IPS-20b (cell line): ENCODE results near the gene RPS6KA4.

Source experiments
- H3K27ac ChIP-seq: one replicate; pipeline ENCODE4 v1.5.1; 2013; ENCODE audit warnings: low read length
- H3K27me3 ChIP-seq: 2 replicates; pipeline ENCODE4 v1.6.1; 2013; ENCODE audit warnings: mild to moderate bottlenecking, low read length, inconsistent platforms; ENCODE audit not compliant: insufficient read depth
- H3K36me3 ChIP-seq: 2 replicates; pipeline ENCODE4 v1.6.1; 2013; ENCODE audit warnings: low read depth, mild to moderate bottlenecking, inconsistent platforms, low read length, moderate library complexity; ENCODE audit not compliant: insufficient read depth
- H3K4me1 ChIP-seq: 2 replicates; pipeline ENCODE4 v1.6.1; 2013; ENCODE audit warnings: mild to moderate bottlenecking, control low read depth, inconsistent platforms, low read length, moderate library complexity; ENCODE audit not compliant: insufficient read depth
- H3K4me3 ChIP-seq: 2 replicates; pipeline ENCODE4 v1.5.1; 2013; ENCODE audit warnings: mild to moderate bottlenecking, low read length, inconsistent platforms
- H3K9ac ChIP-seq: 2 replicates; pipeline ENCODE4 v1.6.1; 2013; ENCODE audit warnings: low read depth, mild to moderate bottlenecking, inconsistent platforms, low read length, moderate library complexity
- H3K9me3 ChIP-seq: 2 replicates; pipeline ENCODE4 v1.6.1; 2013; ENCODE audit warnings: mild to moderate bottlenecking, low read depth, low read length, inconsistent platforms; ENCODE audit not compliant: insufficient read depth

RPS6KA4 gene

GRCh38 chr11:64360448-64360921 lies 1.5 kb downstream of the RPS6KA4 start:
- no peaks in the 10 kb centered on the region for H3K27me3 ChIP-seq
- no peak overlapping the region for H3K27ac ChIP-seq
- no peak overlapping the region for H3K9ac ChIP-seq
- no peaks in the 10 kb centered on the region for H3K9me3 ChIP-seq
- H3K4me3 ChIP-seq = no peak overlapping the region
- H3K4me1 ChIP-seq = peaks cover 3% of the 10 kb centered on the region; the same call in 1 of the 2 replicates
- H3K36me3 ChIP-seq = peaks cover 29% of the 10 kb centered on the region

- Histone ChIP-seq H3K4me3 (no peak overlapping the region), H3K4me1 (no peaks in the 10 kb centered on the region; the same call in 1 of the 2 replicates), H3K9ac (no peak overlapping the region), H3K36me3 (peaks cover 37% of the 10 kb centered on the region), H3K27ac (no peak overlapping the region), H3K9me3 (no peaks in the 10 kb centered on the region), H3K27me3 (no peaks in the 10 kb centered on the region)
These were observed 2.7 kb downstream of the RPS6KA4 start for GRCh38 chr11:64361659-64362058.

DNA sequence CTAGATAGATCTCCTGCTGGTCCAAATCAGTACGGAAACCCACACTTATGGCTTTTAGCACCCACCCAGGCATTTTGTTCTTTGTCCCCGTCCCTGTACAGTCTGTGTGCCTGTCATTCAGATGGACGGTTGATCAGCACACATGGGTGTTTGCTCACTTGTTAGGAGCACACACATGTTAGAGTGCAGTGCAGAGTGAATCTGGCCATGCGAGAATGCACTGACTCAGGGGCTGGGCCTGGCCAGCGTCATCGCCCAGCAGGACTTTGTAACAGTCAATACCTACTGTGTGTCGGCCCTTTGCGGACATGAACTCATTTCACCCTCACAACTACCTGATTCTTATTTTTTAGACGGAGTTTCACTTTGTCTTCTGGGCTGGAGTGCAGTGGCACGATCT lies 3.4 kb downstream of the RPS6KA4 start:
- peaks cover 38% of the 10 kb centered on the region for H3K36me3 ChIP-seq
- H3K4me1 ChIP-seq = no peaks in the 10 kb centered on the region; the same call in 1 of the 2 replicates
- H3K4me3 ChIP-seq = no peak overlapping the region
- no peak overlapping the region for H3K9ac ChIP-seq
- H3K27ac ChIP-seq = no peak overlapping the region
- no peaks in the 10 kb centered on the region for H3K9me3 ChIP-seq
- no peaks in the 10 kb centered on the region for H3K27me3 ChIP-seq

DNA sequence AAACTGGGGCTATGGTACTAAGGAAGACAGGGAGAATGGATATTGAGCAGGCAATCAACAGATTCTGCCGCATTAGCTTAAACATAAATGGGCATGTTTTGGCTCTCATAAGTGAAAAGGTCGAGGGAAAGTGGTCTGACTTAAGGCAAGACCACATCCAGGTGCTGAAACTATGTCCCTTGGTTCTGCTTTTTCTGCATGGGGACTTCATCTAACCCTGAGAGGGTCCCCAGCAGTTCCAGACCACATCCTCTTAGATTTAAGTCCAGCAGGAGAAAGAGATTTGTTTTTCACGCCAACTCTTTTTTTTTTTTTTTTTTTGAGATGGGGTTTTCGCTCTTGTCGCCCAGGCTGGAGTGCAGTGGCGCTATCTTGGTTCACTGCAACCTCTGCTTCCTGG lies 5.5 kb downstream of the RPS6KA4 start:
- H3K9me3 ChIP-seq = no peaks in the 10 kb centered on the region
- H3K9ac ChIP-seq = no peak overlapping the region
- H3K4me1 ChIP-seq = no peaks in the 10 kb centered on the region
- no peak overlapping the region for H3K27ac ChIP-seq
- H3K27me3 ChIP-seq = no peaks in the 10 kb centered on the region
- H3K4me3 ChIP-seq = no peak overlapping the region
- peaks cover 38% of the 10 kb centered on the region for H3K36me3 ChIP-seq

DNA sequence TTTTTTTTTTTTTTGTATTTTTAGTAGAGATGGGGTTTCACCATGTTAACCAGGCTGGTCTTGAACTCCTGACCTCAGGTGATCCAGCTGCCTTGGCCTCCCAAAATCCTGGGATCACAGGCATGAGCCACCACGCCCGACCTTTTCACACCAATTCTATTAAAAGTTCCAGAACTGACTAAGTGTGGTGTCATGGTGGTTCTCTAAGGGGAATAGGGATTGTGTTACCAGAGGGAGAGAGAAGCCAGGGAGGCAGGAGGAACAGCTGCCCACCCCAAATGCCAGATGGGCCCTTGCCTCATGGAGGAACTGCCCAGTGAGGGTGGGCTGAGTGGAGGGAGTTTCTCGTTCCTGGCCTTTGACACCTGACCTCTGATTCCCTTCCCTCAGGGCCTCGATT lies 5.9 kb downstream of the RPS6KA4 start:
- H3K4me1 ChIP-seq = no peaks in the 10 kb centered on the region
- peaks cover 38% of the 10 kb centered on the region for H3K36me3 ChIP-seq

DNA sequence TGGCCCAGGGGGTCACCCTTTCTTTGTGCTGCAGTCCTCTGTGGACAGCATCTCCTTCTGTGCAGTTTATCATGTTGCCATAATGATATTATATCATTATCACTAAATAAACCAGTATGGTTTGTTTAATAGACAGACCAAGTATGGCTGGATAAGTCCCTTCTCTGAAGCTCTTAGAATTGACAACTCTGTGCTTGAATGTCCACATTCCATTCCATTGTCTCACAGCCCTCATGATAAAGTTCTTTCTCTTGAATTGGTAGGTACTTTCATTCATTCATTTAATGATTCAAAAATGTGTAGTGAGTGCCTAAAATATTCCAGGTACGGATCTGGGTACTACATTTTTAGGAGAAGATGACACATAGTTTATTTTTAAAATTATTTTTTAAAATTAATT lies 7.8 kb downstream of the RPS6KA4 start:
- Histone ChIP-seq H3K36me3 (peaks cover 34% of the 10 kb centered on the region), H3K9ac (no peak overlapping the region), H3K4me3 (no peak overlapping the region), H3K27me3 (no peaks in the 10 kb centered on the region), H3K4me1 (no peaks in the 10 kb centered on the region), H3K9me3 (no peaks in the 10 kb centered on the region), H3K27ac (no peak overlapping the region)

More for the DNA sequence above, 5.9 kb downstream of the RPS6KA4 start:
- no peak overlapping the region for H3K9ac ChIP-seq
- no peak overlapping the region for H3K4me3 ChIP-seq
- H3K9me3 ChIP-seq = no peaks in the 10 kb centered on the region
- H3K27me3 ChIP-seq = no peaks in the 10 kb centered on the region
- H3K27ac ChIP-seq = no peak overlapping the region

DNA sequence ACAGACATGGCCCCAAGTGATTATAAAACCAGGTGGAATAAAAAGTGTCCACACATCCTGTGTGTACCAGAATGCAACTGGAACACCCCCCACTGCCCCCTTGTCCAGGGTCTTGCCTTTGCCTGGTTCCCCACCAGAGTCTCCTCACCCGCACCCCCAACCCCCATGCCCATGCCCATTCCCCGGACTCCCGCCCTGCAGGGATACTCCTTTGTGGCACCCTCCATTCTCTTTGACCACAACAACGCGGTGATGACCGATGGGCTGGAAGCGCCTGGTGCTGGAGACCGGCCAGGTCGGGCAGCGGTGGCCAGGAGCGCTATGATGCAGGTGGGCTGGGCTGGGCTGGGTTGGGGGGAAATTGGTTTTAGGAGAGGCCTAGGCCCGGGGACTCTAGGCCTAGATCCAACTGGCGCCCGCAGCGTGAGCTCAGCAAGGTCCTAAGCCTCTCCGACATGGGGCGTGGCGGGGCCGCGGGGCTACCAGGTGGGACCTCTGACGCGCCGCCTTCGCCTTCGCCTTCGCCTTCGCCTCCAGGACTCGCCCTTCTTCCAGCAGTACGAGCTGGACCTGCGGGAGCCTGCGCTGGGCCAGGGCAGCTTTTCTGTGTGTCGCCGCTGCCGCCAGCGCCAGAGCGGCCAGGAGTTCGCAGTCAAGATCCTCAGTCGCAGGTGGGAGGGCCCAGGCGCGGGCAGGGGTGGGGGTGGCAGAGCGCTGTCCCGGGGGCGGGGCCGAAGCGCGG lies 9.1 kb downstream of the RPS6KA4 start:
- Histone ChIP-seq H3K4me3 (no peak overlapping the region), H3K4me1 (no peaks in the 10 kb centered on the region), H3K36me3 (peaks cover 22% of the 10 kb centered on the region), H3K9ac (no peak overlapping the region), H3K9me3 (no peaks in the 10 kb centered on the region), H3K27ac (no peak overlapping the region), H3K27me3 (no peaks in the 10 kb centered on the region)

- Histone ChIP-seq H3K4me1 (peaks cover 2% of the 10 kb centered on the region; the same call in 1 of the 2 replicates), H3K27me3 (no peaks in the 10 kb centered on the region), H3K9ac (no peak overlapping the region), H3K4me3 (no peak overlapping the region), H3K9me3 (no peaks in the 10 kb centered on the region), H3K36me3 (peaks cover 19% of the 10 kb centered on the region), H3K27ac (no peak overlapping the region)
These were observed 9.7 kb downstream of the RPS6KA4 start for GRCh38 chr11:64368673-64369074.

DNA sequence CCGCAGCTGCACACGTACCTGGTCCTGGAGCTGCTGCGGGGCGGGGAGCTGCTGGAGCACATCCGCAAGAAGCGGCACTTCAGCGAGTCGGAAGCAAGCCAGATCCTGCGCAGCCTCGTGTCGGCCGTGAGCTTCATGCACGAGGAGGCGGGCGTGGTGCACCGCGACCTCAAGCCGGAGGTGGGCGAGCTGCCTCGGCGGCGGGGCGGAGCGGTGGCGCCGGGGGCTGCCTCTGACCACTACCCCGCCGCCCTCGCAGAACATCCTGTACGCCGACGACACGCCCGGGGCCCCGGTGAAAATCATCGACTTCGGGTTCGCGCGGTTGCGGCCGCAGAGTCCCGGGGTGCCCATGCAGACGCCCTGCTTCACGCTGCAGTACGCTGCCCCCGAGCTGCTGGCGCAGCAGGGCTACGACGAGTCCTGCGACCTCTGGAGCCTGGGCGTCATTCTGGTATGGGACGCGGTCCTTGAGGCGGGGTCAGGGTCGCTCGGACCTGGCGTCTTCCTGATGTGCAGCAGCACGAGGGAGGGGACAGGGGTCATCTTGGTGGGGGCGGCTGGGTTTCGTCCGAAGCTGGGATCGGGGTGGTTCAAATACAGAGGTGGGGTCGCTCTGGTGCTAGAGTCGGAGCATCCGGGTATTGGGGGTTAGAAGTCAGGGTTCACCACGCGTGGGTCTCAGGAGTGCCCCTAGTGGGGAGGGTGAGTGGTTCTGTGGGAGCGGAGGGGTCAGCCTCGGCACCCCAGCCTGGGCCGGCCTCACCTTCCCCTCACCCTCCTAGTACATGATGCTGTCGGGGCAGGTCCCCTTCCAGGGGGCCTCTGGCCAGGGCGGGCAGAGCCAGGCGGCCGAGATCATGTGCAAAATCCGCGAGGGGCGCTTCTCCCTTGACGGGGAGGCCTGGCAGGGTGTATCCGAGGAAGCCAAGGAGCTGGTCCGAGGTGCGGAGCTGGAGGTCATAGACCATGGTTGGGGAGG lies 10.8 kb downstream of the RPS6KA4 start:
- H3K9ac ChIP-seq = no peak overlapping the region
- no peaks in the 10 kb centered on the region for H3K9me3 ChIP-seq
- H3K27ac ChIP-seq = no peak overlapping the region
- peaks cover 15% of the 10 kb centered on the region for H3K36me3 ChIP-seq
- peaks cover 4% of the 10 kb centered on the region; the same call in 1 of the 2 replicates for H3K4me1 ChIP-seq
- no peaks in the 10 kb centered on the region for H3K27me3 ChIP-seq
- H3K4me3 ChIP-seq = no peak overlapping the region

GRCh38 chr11:64371201-64371600 lies 12.2 kb downstream of the RPS6KA4 start:
- Histone ChIP-seq H3K27me3 (no peaks in the 10 kb centered on the region), H3K9ac (no peak overlapping the region), H3K36me3 (peaks cover 7% of the 10 kb centered on the region), H3K4me1 (peaks cover 4% of the 10 kb centered on the region; the same call in 1 of the 2 replicates), H3K27ac (no peak overlapping the region), H3K4me3 (no peak overlapping the region), H3K9me3 (no peaks in the 10 kb centered on the region)

- H3K27me3 ChIP-seq = no peaks in the 10 kb centered on the region
- no peak overlapping the region for H3K27ac ChIP-seq
- no peaks in the 10 kb centered on the region for H3K9me3 ChIP-seq
- H3K9ac ChIP-seq = no peak overlapping the region
- no peaks in the 10 kb centered on the region; the same call in 1 of the 2 replicates for H3K36me3 ChIP-seq
- no peak overlapping the region for H3K4me3 ChIP-seq
- peaks cover 4% of the 10 kb centered on the region; the same call in 1 of the 2 replicates for H3K4me1 ChIP-seq
These were observed 13.1 kb downstream of the RPS6KA4 start for GRCh38 chr11:64372021-64372420.
